Measurements from ENCODE around the gene STAT3. TPM values are rescaled to one million over a fixed set of nuclear protein-coding genes. Genes with fewer than 3 reads are reported as not detected.
A peak's percentile ranks its signal among the peaks of the same experiment; 100 is the strongest.

Gene STAT3
- total and polyA plus RNA-seq, 9 of the 15 experiments (the other 6 are each of a cell fraction or from before 2014, with no cell fraction given), result 90.0 to 179 (median 114) TPM

- TF ChIP-seq THRB (CRISPR knock-in tag; conservative IDR thresholded peaks at IDR 0.05), result no peak
- TF ChIP-seq ZNF174 (CRISPR knock-in tag; IDR thresholded peaks at IDR 0.05), result no peak
- no peak for TF ChIP-seq NCOA2 (IDR thresholded peaks at IDR 0.05; ENCODE audit: partially characterized antibody in 2 of 2)
- 0 out of 2 replicates have a peak, but pooled peaks have one; percentile 20 for TF ChIP-seq ZNF324 (CRISPR knock-in tag; IDR thresholded peaks at IDR 0.05)
- peak; percentile 14 for TF ChIP-seq PRDM10 (IDR thresholded peaks at IDR 0.05; ENCODE audit: partially characterized antibody)
- TF ChIP-seq, protein P1, sequence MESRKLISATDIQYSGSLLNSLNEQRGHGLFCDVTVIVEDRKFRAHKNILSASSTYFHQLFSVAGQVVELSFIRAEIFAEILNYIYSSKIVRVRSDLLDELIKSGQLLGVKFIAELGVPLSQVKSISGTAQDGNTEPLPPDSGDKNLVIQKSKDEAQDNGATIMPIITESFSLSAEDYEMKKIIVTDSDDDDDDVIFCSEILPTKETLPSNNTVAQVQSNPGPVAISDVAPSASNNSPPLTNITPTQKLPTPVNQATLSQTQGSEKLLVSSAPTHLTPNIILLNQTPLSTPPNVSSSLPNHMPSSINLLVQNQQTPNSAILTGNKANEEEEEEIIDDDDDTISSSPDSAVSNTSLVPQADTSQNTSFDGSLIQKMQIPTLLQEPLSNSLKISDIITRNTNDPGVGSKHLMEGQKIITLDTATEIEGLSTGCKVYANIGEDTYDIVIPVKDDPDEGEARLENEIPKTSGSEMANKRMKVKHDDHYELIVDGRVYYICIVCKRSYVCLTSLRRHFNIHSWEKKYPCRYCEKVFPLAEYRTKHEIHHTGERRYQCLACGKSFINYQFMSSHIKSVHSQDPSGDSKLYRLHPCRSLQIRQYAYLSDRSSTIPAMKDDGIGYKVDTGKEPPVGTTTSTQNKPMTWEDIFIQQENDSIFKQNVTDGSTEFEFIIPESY (CRISPR knock-in tag; IDR thresholded peaks at IDR 0.05), result peak; percentile 77
- TF ChIP-seq HCFC1 (IDR thresholded peaks at IDR 0.05; ENCODE audit: low read depth, low read length), result no peak
- TF ChIP-seq CXXC5 (CRISPR knock-in tag; IDR thresholded peaks at IDR 0.05), result peak; percentile 75
- no peak for TF ChIP-seq SOX6 (IDR thresholded peaks at IDR 0.05)
- TF ChIP-seq NCOA4 (IDR thresholded peaks at IDR 0.05; ENCODE audit: partially characterized antibody), result no peak
- no peak for TF ChIP-seq ARHGAP35 (IDR thresholded peaks at IDR 0.05; ENCODE audit: partially characterized antibody)
- no peak for TF ChIP-seq NONO (IDR thresholded peaks at IDR 0.05; ENCODE audit: low read depth in 2 of 2, low read length in 1 of 2)
- TF ChIP-seq, protein P2, sequence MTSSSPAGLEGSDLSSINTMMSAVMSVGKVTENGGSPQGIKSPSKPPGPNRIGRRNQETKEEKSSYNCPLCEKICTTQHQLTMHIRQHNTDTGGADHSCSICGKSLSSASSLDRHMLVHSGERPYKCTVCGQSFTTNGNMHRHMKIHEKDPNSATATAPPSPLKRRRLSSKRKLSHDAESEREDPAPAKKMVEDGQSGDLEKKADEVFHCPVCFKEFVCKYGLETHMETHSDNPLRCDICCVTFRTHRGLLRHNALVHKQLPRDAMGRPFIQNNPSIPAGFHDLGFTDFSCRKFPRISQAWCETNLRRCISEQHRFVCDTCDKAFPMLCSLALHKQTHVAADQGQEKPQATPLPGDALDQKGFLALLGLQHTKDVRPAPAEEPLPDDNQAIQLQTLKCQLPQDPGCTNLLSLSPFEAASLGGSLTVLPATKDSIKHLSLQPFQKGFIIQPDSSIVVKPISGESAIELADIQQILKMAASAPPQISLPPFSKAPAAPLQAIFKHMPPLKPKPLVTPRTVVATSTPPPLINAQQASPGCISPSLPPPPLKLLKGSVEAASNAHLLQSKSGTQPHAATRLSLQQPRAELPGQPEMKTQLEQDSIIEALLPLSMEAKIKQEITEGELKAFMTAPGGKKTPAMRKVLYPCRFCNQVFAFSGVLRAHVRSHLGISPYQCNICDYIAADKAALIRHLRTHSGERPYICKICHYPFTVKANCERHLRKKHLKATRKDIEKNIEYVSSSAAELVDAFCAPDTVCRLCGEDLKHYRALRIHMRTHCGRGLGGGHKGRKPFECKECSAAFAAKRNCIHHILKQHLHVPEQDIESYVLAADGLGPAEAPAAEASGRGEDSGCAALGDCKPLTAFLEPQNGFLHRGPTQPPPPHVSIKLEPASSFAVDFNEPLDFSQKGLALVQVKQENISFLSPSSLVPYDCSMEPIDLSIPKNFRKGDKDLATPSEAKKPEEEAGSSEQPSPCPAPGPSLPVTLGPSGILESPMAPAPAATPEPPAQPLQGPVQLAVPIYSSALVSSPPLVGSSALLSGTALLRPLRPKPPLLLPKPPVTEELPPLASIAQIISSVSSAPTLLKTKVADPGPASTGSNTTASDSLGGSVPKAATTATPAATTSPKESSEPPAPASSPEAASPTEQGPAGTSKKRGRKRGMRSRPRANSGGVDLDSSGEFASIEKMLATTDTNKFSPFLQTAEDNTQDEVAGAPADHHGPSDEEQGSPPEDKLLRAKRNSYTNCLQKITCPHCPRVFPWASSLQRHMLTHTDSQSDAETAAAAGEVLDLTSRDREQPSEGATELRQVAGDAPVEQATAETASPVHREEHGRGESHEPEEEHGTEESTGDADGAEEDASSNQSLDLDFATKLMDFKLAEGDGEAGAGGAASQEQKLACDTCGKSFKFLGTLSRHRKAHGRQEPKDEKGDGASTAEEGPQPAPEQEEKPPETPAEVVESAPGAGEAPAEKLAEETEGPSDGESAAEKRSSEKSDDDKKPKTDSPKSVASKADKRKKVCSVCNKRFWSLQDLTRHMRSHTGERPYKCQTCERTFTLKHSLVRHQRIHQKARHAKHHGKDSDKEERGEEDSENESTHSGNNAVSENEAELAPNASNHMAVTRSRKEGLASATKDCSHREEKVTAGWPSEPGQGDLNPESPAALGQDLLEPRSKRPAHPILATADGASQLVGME (CRISPR knock-in tag; IDR thresholded peaks at IDR 0.05), result no peak
- peak; percentile 33; the same call in 1 of the 2 replicates for TF ChIP-seq NR2C1 (IDR thresholded peaks at IDR 0.05)
- no peak for TF ChIP-seq NR2C1 (tag; IDR thresholded peaks at IDR 0.05)
Measured at GRCh38 chr17:42309986-42310786, 78.1 kb downstream of the STAT3 start (continued).
